GM21526 (cell line): Measurements from ENCODE around the gene PLA2G4D.

Source experiments
- ATAC-seq: cut with Tn5 transposase; IDR thresholded peaks from one replicate; pipeline ENCODE4 v1.9.1; 2021; ENCODE audit warnings: moderate library complexity; ENCODE audit not compliant: unreplicated experiment, low FRiP score

Gene PLA2G4D

DNA sequence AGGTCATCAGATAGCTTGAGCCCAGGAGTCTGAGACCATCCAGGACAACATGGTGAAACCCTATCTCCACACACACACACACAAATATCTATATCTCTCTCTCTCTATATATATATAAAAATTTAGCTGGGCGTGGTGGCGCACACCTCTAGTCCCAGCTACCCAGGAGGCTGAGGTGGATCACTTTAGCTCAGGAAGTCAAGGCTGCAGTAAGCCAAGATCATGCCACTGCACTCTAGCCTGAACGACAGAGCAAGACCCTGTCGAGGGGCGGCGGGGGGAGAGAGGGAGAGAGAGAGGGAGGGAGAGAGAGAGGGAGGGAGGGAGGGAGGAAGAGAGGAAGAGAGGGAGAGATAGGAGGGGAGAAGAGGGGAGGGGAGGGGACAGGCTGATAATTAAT lies 34.1 kb upstream of the PLA2G4D start:
- ATAC-seq, result no peak

DNA sequence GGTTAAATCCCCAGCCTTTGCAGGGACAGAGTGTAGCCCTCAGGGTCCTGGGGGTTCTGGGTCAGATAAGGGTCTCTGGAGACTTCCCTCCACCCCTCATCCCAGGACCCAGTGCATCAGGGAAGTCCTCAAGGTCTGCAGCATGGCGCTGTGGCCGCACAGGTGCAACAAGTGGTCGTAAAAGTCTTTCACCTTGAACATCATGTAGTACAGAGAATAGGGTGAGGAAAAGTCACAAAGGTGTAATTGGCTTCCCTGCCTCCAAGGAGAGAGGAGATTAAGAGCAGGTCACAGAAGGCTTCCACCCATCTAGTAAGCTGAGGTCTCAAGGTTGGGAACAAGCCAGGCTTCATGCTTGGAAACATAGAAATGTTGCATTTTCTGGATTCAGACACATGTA lies 29.2 kb upstream of the PLA2G4D start:
- ATAC-seq, result no peak

DNA sequence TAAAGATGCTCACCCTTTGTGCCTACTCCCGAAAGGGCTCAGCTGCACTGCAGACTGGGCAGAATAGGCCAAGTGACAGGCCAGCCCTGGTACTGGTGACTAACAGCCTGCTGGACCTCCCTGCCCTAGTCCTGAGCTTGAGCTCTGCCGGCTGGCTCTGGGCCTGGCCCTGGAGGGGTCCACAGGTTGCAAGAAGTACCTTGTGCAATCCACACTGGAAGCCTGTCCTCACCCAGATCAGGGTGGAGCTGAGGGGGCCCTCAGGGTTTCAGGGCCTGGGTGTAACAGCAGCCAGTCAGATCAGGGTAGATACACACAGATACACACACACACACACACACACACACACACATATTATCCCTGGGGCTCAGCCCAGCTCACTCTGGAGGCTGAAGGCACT lies 27.3 kb upstream of the PLA2G4D start:
- no peak for ATAC-seq

DNA sequence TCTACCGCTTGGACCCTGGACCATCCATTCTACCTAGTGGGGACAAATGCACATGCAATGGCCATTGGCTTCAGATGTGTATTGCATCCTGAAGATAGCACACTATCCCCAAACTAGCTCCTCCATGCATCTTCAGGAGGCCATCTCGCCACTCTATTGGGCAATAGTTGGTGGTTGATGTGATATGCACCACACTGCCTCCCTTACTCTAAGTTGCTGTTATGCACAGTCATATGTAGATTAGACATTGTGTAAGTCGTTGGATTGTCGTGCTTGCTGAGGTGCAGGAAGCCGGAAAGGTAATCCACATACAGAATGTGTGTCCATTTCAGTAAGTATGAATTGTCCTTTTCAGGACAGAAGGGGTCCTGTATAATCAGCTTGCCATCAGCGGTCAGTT lies 26.7 kb upstream of the PLA2G4D start:
- ATAC-seq, result no peak

DNA sequence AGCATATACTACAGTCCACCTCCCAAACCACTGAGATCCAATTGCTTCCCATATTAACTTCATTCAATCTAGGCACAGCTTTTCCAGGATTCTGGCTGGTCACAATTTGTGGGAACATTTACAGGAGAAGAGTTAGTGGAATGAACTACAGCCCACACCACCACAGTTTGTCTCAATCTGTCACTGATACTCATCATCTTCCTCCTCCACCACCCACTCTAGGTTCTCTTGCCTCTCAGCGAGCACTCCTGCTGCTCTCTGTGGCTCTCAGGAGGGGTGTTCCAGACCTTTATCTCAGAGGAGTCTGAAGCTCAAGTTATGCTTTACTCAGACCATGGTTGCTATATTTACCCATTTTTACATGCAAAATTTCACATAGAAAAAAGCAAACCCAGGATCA lies 25.9 kb upstream of the PLA2G4D start:
- no peak for ATAC-seq

DNA sequence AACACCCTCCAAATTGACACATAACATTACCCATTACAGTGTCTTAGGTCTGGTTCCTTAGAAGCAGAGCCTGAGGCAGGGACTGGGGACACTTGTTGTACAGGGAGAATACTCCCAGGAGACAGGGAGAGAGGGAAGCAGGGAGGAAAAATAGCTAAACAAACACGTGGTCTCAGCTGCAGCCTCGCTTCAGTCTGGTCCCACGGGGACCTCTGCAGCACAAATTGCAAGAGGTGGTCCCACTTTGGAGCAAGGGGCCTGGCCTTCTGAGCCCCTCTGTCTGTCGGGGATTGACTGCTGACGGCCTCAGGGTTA lies 25.0 kb upstream of the PLA2G4D start:
- no peak for ATAC-seq

DNA sequence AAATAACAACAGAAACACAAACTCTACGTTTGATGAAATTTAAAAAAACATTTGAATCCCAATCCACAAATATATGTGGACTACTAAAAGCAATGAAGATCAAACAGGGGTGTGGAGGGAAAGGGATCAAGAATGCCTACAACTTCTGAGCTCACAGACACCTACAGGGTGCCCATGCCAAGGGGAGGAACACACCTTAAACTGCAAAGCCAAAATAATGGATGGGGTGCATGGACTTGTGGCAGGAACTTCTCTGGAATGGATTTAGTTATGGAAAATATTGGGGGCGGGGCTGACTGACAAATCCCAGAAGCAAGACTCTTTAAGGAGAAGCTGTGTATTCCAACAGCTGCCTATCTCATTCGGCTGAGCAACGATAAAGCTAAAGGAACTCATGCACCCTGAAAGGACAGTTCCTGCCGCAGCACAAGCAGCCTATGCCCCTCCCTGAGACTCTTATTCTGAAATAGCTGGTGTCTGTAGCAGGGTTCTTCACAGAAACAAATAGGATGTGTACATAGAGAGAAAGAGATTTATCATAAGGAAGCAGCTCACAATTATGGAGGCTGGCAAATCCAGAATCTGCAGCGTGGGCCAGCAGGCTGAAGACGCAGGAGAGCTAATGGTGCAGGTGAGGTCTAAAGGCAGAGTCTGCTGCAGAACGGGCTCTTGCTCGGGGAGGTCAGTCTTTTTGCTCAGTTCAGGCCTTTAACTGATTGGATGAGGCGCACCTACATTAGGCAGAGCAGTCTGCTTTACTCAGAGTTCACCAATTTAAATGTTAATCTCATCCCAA lies 24.5 kb upstream of the PLA2G4D start:
- ATAC-seq, result no peak

DNA sequence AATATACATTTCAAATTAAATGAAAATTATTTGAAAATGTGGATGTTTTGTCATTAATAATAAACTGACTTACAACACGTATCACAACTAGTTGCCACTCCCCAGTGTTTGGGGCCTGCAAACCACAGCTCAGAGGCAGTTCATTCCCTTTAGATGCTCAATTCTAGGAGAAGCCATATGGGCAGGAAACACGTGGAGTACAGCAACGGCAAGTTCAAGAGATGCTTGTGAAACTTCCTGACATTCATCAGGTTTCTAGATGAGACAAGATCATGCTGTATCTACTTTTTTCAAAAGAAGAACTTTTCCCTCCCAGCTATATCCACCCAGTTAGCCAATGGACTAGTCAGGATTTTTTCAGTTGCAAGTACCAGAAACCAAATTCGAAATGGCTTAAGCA lies 17.6 kb upstream of the PLA2G4D start:
- ATAC-seq, result no peak

DNA sequence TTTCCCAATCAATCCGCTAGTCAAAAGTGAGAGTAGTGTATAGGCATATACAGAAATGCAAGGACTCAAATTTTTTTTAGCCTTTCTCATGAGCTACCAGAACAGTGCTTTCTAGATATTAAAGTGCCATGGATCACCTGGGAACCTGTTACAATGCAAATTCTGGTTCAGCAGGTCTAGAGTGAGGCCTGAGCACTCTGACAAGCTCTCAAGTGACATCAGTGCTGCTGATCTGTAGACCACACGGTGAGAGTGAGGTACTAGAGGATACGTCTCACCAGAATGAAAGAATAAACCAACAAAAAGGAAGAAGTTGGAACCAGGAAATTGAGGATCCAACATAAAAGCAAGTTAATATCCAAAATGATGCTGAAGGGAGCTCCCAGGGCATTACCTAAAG lies 16.0 kb upstream of the PLA2G4D start:
- ATAC-seq, result no peak

DNA sequence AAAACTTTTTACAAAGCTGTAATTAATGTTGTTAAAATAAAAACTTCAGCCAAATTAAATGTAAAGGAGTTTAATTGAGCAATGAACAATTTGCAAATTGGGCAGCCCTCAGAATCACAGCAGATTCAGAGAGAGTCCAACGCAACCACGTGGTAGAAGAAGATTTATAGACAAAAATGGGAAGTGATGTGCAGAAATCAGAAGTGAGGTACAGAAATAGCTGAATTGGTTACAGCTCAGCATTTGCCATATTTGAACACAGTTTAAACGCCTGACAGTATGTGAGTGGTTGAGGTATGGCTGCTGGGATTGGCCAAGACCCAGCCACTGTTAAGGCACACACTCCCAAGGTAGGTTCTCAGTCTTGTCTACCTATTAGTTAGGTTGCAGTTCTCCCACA lies 14.4 kb upstream of the PLA2G4D start:
- ATAC-seq, result no peak

DNA sequence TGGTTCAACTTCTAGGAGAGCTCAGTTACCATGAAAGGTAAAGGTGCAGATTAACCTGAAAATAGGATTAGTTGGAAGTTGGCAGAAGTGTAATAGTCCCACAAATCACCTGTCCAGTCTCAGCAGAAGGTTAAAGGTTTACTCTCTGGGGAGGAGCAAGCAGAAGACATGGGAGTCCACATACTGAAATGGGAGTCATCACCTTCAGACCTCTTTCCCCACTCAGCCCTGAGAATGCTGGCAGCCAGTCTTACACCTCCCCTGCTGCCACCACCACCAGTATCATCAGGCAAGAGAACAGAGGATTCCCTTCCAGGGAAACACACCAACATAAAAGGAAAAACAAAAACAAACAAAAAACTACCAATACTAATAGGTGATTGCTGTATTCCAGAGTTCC lies 13.8 kb upstream of the PLA2G4D start:
- no peak for ATAC-seq

DNA sequence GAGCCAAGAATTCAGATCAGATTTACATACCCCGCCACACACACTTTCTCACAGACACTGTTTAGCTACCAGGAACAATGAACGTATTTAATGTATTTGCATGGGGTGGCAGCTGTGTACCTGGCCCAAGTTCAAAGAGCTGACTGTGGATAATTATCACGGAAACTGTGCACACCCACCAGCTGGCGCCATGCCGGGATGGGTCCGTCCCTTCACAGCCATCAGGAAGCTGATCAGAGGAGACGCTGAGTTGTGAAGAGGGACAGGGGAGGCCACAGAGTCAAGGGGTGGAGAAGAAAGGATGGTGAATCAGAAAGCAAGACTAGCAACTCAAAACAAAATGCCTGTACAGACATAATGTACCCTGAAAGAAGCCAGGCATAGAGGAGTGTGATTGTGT lies 13.1 kb upstream of the PLA2G4D start:
- ATAC-seq, result no peak

DNA sequence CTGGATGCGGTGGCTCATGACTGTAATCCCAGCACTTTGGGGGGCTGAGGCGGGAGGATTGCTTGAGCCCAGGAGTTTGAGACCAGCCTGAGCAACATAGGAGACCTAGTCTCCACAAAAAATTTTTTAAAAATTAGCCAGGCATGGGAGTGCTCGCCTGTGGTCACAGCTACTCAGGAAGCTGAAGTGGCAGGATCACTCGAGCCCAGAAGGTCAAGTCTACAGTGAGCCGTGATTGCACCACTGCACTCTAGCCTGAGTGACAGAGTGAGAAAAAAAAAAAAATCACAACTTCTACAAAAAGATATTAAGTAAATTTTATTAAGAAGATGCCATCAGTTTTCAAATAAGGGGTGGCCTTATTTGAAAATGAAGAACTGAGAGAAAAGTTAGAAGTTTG lies 11.9 kb upstream of the PLA2G4D start:
- ATAC-seq, result no peak

DNA sequence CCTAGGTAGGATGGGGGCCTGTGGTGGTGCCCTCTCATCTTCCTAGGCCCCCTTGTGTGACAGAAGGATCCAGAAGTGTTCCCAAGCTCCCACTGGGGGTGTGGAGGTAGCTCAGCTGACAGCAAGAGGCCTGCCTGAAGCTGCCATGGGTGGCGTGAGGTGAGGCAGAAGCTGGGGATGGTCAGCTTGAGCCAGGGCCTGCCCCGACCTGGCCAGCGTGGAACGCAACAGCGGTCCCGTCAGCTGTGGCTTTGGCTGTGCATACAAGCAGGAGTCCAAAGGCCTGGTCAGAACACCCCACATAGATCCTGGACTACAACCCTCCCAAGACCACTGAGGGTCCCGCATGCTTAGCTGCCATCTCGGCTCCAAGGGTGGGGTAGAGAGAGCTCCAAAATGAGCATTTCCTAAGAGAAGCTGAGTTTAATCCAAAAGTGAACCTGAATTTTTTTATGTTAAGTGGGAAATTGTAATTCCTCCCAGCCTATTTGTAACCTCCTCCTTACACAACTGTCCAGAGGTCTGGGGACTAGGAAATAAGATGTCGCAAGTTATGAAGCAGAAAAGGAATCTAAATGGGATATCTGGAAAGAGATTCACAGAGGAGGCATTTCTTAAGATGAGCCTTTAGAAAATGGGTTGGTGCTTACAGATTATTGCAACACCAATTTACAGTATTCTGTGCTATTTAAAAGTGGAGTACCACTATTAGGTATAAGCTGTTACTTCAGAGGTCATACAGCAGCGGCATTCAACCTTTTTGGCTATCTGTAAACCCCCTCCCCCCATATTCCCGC lies 9.9 kb upstream of the PLA2G4D start:
- no peak for ATAC-seq

DNA sequence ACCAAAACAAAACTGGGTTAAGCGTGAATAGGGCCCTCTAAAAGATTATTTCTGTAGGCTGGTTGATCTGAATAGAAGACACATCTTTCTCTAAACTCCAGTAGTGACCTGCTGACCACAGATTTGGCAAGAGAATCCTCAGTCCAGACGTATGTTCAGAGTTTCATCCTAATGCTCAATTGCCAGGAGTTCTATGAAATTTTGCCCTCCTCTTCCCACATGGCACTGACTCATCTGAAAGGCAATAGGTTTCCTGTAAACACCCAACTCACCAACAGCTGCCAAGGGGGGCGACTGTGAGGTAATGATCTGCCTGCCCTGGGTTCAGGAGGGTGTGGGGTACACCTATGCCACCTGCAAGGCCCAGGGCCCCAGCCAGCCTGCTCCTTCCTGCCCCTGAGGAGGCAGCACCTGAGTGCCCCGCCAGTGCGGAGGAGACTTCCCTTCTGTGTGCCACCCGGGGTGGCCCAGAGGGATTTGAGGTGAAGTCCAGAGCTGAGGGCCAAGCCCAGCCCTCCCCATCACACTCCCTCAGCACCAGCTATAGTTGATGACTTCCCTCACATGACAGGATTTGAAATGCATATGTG lies 8.4 kb upstream of the PLA2G4D start:
- no peak for ATAC-seq

DNA sequence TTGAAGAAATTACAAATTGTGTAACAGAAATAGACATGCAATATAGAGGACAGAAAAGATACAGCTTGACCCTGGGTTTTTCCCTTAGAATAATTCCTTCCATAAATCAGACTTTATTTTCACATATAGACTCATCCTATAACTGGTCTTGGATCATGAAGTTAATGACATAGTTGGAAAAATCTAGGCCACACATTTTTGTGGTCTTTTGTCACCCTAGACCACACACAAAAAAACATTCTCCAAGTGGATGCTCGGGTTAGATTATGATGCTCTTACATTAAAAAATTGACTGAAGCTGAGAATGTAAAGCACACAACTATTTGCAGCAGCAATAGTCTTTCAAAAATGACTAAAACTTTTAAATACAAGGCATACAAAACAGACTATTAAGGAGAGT lies 7.5 kb upstream of the PLA2G4D start:
- ATAC-seq, result no peak

DNA sequence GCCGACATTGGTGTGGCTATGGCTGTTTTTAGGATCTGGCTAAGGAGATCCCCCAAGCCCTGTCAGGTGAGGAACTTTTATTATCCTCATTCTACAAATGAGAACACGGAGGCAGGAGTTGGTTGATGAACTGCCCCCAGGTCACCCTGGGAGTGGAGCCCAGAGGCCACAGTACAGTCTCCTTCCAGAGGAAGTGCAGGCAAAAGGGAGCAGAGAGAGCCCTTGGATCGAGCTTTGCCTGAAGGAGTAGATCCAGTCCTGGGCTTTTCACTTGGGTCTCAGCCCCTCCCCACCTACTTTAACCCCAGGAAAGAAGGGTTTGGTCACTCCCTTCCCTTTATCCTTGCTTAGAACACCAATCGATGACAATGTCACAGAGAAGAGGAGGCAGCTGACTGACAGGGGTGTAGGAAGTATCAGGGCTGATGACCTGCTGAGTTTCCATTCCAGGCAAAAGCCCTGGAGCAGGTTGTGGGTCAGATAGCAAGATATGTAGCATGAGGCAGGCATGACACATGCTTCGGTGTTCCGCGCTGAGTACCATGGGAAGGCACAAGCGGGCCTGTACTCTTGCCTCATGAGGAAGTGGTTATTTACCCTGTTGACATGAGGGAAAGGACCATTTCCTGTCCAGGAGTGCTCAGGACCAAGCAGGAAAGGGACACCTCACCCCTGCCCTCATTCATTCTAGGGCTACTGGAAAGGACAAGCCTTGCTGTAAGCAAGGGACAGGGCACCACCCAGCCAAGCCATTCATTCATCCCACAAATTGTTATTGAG lies 5.8 kb upstream of the PLA2G4D start:
- no peak for ATAC-seq

DNA sequence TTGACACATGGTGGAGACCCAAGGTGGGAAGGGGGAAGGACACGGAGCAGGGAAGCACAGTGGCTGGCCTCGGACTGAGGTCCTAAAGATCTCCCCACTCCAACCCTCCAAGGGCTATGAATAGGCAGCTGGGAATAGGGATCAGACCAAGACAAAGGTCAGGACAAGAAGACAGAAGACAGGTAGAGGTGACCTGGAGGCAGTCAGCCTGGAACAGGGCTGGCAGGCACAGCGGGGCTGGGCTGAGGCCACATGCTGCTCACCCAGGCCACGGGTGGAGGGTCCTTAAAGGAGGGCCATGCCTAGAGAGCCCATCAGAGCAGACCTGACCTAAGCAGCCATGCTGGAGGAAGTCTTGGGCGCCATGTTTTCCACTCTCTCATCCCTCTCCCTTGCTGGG lies 2.7 kb upstream of the PLA2G4D start:
- no peak for ATAC-seq

DNA sequence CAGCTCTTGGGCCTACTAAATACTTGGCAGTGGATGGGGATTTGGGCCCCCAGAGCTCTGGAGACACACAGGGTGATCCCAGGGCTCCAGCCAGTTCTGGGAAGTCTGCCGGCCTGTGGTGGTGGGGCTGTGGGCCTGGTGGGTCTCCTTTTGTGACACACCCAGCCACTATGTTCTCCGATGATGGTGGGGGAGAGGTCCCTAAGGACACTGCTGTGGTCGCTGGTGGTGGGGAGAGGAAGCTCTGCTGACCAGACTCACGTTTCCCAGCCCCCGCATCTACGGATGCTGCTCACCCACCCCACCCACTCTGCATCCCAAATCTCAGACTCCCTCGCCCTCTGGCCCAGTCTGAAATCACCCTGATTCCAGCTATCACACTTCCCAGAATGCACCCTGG lies 396 bp downstream of the PLA2G4D start:
- no peak for ATAC-seq

DNA sequence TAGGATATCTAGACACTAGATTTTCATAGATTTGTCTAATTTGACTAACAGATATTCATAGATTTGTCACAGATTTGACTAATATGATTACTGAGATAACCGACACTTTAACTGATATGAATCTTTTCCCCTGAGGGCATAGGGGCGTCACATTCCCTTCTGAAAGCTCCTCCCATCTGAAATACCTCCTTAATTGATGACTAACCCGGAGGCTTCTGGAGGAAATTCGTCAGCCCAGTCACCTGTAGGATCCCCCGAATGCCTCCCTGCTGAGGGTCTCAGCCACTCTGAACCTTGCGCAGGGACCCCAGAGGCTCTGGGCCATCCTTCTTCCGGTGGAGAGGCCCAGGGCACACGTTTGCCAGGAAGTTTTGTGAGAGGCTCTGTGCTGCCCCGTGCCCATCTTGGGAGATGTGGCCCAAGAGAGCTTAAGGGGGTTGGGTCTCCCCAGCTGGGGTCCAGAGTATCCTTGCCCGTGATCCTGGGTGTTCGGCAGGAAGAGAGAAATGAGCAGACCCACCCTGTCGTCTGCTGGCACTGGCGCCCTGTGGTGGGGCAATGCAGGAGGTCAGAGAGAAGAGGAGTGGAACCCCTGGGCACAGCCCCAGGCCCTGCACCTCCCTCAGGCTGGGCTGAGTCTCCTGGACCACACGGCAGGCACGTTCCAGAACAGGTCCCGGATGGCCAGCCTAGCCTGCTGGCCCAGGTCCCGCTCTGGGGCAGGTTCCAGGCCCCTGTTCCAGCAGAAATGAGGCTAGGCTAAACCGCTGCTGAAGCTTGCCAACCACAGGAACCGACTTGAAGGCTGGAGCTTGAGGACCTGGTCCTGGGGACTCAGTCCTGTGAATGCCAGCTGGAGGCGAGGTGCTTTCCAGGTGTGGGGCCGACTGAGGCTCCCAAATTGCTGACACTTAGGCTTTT lies 1.7 kb downstream of the PLA2G4D start:
- ATAC-seq, result no peak
